Left hindlimb (tissue), 1 donor: ENCODE data around the gene UNKL.

Source experiments
- DNase-seq: peaks from one replicate; pipeline ENCODE4 v3.0.0-alpha.2; 2018

UNKL gene

GRCh38 chr16:1349351-1349750 is 65.2 kb downstream of the UNKL start:
- DNase-seq = no peak

GRCh38 chr16:1348926-1349325 is 65.6 kb downstream of the UNKL start:
- no peak for DNase-seq

GRCh38 chr16:1348441-1348840 is 66.1 kb downstream of the UNKL start:
- DNase-seq = no peak

GRCh38 chr16:1347962-1348361 is 66.5 kb downstream of the UNKL start:
- DNase-seq = no peak

GRCh38 chr16:1347286-1347855 is 67.1 kb downstream of the UNKL start:
- no peak for DNase-seq

GRCh38 chr16:1346422-1347285 is 67.8 kb downstream of the UNKL start:
- no peak for DNase-seq

- no peak for DNase-seq
These were observed 68.7 kb downstream of the UNKL start for GRCh38 chr16:1345651-1346421.

- DNase-seq = no peak
These were observed 69.4 kb downstream of the UNKL start for GRCh38 chr16:1345087-1345486.

- DNase-seq = no peak
These were observed 70.0 kb downstream of the UNKL start for GRCh38 chr16:1344499-1344898.

GRCh38 chr16:1343428-1344242 is 70.9 kb downstream of the UNKL start:
- DNase-seq = no peak

GRCh38 chr16:1342526-1343427 is 71.7 kb downstream of the UNKL start:
- peak; percentile 83 for DNase-seq

- no peak for DNase-seq
These were observed 72.7 kb downstream of the UNKL start for GRCh38 chr16:1341495-1342420.

GRCh38 chr16:1340730-1341494 is 73.6 kb downstream of the UNKL start:
- DNase-seq = no peak

GRCh38 chr16:1338855-1339675 is 75.4 kb downstream of the UNKL start:
- no peak for DNase-seq

- DNase-seq = no peak
These were observed 76.3 kb downstream of the UNKL start for GRCh38 chr16:1338119-1338730.

- no peak for DNase-seq
These were observed 77.0 kb downstream of the UNKL start for GRCh38 chr16:1337486-1337885.

- DNase-seq = no peak
These were observed 77.9 kb downstream of the UNKL start for GRCh38 chr16:1336619-1337018.

- DNase-seq = no peak
These were observed 78.5 kb downstream of the UNKL start for GRCh38 chr16:1335996-1336395.
